HEK293 (cell line): ENCODE measurements around the gene RTF2.

ENCODE experiments used
- CTCF ChIP-seq: fragments of 450-650 bp; formaldehyde crosslinking; IDR thresholded peaks from 2 replicates; pipeline ENCODE4 v1.5.1; 2016; ENCODE audit warnings: missing biosample characterization, missing genetic modification characterization
- ZBTB10 ChIP-seq: fragments of 450-650 bp; formaldehyde crosslinking; IDR thresholded peaks from 2 replicates; pipeline ENCODE4 v1.5.1; 2016; ENCODE audit warnings: missing biosample characterization, missing genetic modification characterization

GRCh38 chr20:56424931-56425330 lies 43.5 kb upstream of the RTF2 start:
- TF ChIP-seq CTCF (tag by site-specific recombination), result no peak
- TF ChIP-seq ZBTB10 (tag by site-specific recombination), result no peak
